Naive thymus-derived CD8-positive, alpha-beta T cell (primary cell): ENCODE data around the gene PIGO. TPM values are rescaled to one million over a fixed set of nuclear protein-coding genes. Genes with fewer than 3 reads are reported as not detected.

Experiments
- ATAC-seq, 2 donors: fragments of 150-1000 bp; cut with Tn5 transposase in 1 of 2; sonication (Bioruptor Pico), chemical (Tn5 transposase) in 1 of 2; 1 replicate in 1 of 2; 2 replicates in 1 of 2; pipeline ENCODE4 v1.10.0; 2021; ENCODE audit warnings: mild to moderate bottlenecking in 2 of 2, moderate library complexity in 2 of 2
- POLR2A ChIA-PET: fragments of 350-600 bp; sonication (Branson Sonifier 250); formaldehyde crosslinking; loops from one replicate; lab custom pipeline; 2021; ENCODE audit warnings: antibody characterized with exemption; lab: Charles Lee
- DNase-seq, 10 donors: peaks; one replicate each; pipeline versions ENCODE4 v3.0.0 to v3.0.0-alpha.2; 2020 to 2022
- H3K27ac Mint-ChIP-seq, 10 donors: one replicate each; pipeline ENCODE4 v1.8.0; 2020 to 2022; ENCODE audit warnings: mild to moderate bottlenecking in 10 of 10, mixed read lengths in 10 of 10, moderate library complexity in 4 of 10, inconsistent platforms in 1 of 10
- H3K27me3 Mint-ChIP-seq, 5 donors: one replicate each; pipeline ENCODE4 v1.8.0; 2021 to 2022; ENCODE audit warnings: mixed read lengths in 5 of 5
- H3K36me3 Mint-ChIP-seq, 3 donors: one replicate each; pipeline ENCODE4 v1.8.0; 2020 to 2022; ENCODE audit warnings: mixed read lengths in 3 of 3, mild to moderate bottlenecking in 2 of 3, inconsistent platforms in 1 of 3
- H3K4me1 Mint-ChIP-seq, 4 donors: one replicate each; pipeline ENCODE4 v1.8.0; 2021 to 2022; ENCODE audit warnings: mixed read lengths in 4 of 4
- H3K4me3 Mint-ChIP-seq, 10 donors: one replicate each; pipeline ENCODE4 v1.8.0; 2020 to 2022; ENCODE audit warnings: mild to moderate bottlenecking in 10 of 10, mixed read lengths in 10 of 10, moderate library complexity in 6 of 10, inconsistent platforms in 1 of 10
- H3K9me3 Mint-ChIP-seq, 9 donors: one replicate each; pipeline ENCODE4 v1.8.0; 2020 to 2022; ENCODE audit warnings: mixed read lengths in 9 of 9, mild to moderate bottlenecking in 3 of 9, inconsistent platforms in 1 of 9, moderate library complexity in 1 of 9
- polyA plus RNA-seq, 3 donors: library from polyadenylated mRNA; unstranded; fragments of 300-500 nt; fragmentation: Illumina TruSeq; gene quantifications; one replicate each; pipeline ENCODE4 v1.2.3, GENCODE V29; 2021
- total RNA-seq, 8 experiments: library from RNA in 2 of 8; stranded (reverse) in 2 of 8; gene quantifications; one replicate each; pipeline ENCODE4 v1.2.3 and lab custom pipeline; 2021 to 2026

The PIGO gene
- total and polyA plus RNA-seq, 5 experiments from 2014 or later, result 23.0 to 36.1 (median 26.2) TPM

DNA sequence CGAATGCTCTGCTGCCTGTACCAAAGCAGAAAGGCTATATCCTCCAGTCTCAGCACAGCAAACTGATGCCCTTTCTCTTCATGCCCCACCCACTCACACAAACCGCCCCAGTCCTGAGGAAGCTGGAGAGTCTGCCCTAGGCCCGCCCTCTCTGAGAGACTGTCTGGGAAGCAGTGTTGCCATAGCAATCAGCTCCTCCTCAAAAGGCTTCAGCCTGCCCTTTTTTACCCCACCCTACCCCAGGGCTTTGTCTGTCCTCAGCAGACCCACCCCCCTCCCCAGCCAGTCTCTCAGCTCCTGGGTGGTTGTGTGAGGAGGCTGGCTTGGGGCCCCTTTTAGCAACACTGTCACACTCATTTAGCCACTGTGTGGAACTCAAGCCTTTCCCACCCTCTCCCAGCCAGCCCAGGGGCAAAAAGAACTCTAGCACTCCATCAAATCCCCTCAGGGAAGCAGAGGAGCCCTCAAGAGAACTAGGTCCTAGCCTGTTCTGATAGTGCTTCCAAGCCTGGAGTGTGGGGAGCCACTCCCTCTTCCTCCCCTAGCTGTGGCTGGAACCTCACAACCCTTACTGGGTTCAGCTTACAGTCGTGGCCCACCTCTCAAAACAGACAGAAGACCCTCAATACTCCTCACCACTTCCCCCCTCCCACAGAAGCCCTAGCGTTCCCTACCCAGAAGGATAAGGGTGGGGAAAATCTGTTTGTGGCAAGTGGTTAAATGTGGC is 17.9 kb upstream of the PIGO start:
- Mint-ChIP-seq H3K36me3 (no peaks in the 10 kb centered on the region), H3K9me3 (no peaks in the 10 kb centered on the region), H3K4me3 (peak overlapping the region; percentile 87 to 98 (median 94)), H3K4me1 (peaks cover 46 to 67% (median 63%) of the 10 kb centered on the region in 4 donors), H3K27ac (peak overlapping the region; percentile 88 to 99 (median 95)), H3K27me3 (no peaks in the 10 kb centered on the region)
- peak; percentile 14 to 26 for ATAC-seq
- POLR2A ChIA-PET, result interaction anchor here (0.7 to 3.9 kb wide), 6 partner anchors 8 to 42 kb away, joined by 3 to 26 read pairs (median 6); partner anchors contain the start of genes FANCG, PIGO, STOML2 and VCP
- peak in 9 of 10 donors; percentile 37 to 87 (median 53) for DNase-seq

DNA sequence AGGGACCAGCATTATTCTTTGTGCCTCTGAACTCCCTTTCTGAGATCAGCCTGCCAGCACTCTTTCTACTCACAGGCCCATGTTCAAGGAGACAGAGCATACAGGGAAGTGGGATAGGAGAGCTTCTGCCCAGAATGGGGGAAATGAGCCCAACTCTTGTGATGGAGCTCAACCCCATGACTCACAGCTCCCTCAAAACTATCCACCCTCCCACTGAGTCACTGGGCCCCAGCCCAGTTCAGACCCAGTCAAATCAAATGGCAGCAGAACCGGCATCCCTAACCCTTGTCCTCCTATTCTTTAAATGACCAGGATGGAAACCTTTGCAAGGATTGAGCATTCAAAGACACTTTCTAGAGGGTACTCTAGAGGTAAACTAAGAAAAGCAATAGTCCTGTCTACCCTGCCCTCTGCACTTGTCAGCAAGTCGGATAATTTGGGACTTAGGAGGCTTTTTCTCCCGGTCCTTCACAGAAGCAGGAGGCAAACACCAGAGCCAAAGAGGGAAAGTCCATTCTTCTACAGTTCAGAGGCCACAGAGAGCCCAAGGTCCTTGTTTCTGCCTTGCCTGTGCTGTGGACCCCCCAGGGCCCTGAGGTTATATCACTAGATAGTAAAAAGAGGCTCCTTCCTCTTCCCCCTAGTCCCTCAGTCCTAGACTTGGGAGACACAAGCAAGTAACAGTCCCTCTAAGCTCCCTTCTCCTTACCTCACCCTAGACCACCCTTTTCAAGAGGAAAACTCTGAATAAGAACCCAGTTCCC is 16.0 kb upstream of the PIGO start:
- Mint-ChIP-seq H3K4me3 (peak overlapping the region; percentile 73 to 92 (median 84)), H3K27me3 (no peaks in the 10 kb centered on the region), H3K4me1 (peaks cover 46 to 70% (median 63%) of the 10 kb centered on the region in 4 donors), H3K9me3 (no peaks in the 10 kb centered on the region), H3K27ac (peak overlapping the region; percentile 26 to 93 (median 90)), H3K36me3 (peaks cover 0 to 6% (median 0%) of the 10 kb centered on the region in 3 donors)
- DNase-seq (no peak), ATAC-seq (no peak)
- POLR2A ChIA-PET, result interaction anchor here (1.9 to 3.4 kb wide), 4 partner anchors 10 to 40 kb away, joined by 8 to 29 read pairs (median 16); partner anchors contain the start of genes FANCG, PIGO, STOML2 and VCP

DNA sequence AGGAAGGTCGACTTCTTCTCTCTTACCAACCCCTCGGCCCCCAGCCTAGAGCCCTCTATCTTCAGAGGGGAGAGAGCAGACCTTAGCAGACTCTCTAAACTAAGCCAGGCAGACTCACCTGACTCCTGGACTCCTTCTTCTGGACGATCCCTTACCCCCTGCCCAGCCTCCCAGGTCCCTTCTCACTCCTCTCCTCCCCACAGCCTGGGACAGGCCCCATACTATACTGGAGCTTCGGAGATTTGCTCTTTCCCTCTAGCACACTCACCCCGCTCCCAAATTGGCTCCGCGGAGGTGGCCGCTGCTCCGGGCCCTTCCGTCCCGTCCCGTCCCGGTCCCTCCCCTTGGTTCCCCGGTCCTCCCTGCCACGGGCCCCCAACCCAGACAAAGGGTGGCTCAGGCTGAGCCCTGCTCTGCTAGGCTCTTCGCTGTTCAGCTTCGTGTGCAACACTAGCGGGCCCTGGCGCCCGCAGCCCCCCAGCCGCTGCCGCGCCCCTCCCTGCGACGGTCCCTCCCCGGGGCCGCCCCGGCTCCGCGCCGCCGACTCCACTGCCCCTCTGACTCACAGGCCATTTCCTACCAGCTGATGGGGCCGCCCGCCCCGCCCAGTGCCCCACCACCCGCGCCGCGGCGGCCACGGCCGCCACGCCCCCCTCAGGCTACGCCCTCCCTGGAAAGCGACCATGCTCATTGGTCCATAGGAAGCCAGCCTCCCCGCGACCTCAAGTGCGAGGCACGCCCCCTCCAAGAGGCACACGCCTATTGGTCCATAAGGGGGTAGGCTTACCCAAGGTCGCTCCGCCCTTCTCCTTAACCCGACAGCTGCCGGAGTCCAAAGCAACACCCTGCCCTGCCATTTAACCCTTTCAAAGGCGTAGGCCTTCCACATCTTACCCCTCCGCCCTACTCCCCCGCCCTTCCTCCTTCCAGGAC is 14.9 kb upstream of the PIGO start:
- Mint-ChIP-seq H3K27me3 (no peaks in the 10 kb centered on the region), H3K36me3 (peaks cover 0 to 12% (median under 1%) of the 10 kb centered on the region in 3 donors), H3K27ac (peak overlapping the region; percentile 26 to 93 (median 90)), H3K4me3 (peak overlapping the region; percentile 73 to 92 (median 84)), H3K9me3 (no peaks in the 10 kb centered on the region), H3K4me1 (peaks cover 40 to 63% (median 57%) of the 10 kb centered on the region in 4 donors)
- ATAC-seq, result peak; percentile 71 to 82
- POLR2A ChIA-PET, result interaction anchor here (0.8 to 3.4 kb wide), 6 partner anchors 9 to 546 kb away, joined by 3 to 29 read pairs (median 10); partner anchors contain the start of genes CCDC107, FANCG, PIGO and RMRP
- peak; percentile 83 to 98 (median 93) for DNase-seq

DNA sequence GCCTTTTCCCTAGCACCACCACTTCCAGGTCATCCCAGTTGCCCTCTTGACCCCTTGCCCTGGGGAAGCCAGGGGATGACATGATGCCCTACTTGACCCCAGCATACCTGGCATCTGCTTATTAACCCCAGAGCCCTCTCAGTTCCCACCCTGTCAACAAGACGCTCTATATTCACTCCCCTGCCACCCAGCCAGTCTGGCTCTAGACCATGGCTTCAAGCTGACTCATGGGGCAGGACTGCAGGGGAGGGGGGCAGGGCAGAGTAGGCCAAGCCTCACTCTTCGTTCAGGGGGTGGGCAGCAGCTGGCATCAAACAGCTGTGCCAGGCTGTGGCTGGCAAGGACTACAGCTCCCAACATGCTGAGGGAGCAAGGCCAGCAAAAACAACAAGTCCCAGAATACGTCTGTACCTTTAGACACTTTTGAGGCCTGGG is 14.0 kb upstream of the PIGO start:
- Mint-ChIP-seq H3K36me3 (peaks cover 0 to 18% (median 6%) of the 10 kb centered on the region in 3 donors), H3K27ac (peak overlapping the region in 6 of 10 donors; percentile 82 to 93 (median 90)), H3K9me3 (no peaks in the 10 kb centered on the region), H3K4me1 (peaks cover 35 to 54% (median 51%) of the 10 kb centered on the region in 4 donors), H3K4me3 (peak overlapping the region in 9 of 10 donors; percentile 75 to 92 (median 84)), H3K27me3 (no peaks in the 10 kb centered on the region)
- POLR2A ChIA-PET, result interaction anchor here (1.3 to 3.4 kb wide), 4 partner anchors 8 to 30 kb away, joined by 4 to 29 read pairs (median 10); partner anchors contain the start of genes FANCG, PIGO and STOML2
- ATAC-seq (no peak), DNase-seq (no peak)

DNA sequence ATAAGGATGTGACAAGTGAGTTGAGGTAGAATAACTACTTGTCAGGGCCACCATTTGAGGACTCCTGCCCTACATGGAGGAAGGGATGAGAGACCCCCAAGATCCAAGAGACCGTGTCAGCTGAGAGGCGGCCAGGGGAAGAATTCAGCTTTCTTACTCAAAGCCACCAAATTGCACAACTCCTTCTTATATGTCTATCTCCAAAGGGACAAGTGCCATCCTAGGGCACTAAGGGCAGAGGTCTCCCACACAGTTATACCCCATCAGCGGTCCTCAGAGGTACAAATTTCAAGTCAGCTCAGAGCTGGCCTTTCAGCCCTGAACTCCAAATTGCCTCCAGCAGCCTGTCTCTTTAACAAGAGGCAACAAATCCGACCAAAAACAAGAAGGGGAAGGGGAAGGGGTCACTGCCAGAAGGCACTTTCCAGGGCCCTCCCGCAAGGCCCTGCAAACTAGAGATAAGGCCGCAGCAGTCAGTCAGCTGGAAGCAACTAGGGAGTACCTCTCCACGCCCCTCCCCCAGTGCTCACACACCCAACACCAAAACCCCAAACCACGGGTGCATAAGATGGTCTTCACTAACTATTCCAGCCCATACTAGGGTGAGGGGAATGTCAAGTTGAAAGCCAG is 12.7 kb upstream of the PIGO start:
- Mint-ChIP-seq H3K9me3 (no peaks in the 10 kb centered on the region), H3K27me3 (no peaks in the 10 kb centered on the region), H3K4me1 (peaks cover 25 to 42% (median 39%) of the 10 kb centered on the region in 4 donors), H3K27ac (peak overlapping the region in 1 of 10 donors; percentile 60), H3K36me3 (peaks cover 0 to 21% (median 6%) of the 10 kb centered on the region in 3 donors), H3K4me3 (peak overlapping the region in 1 of 10 donors; percentile 9)
- no peak for ATAC-seq
- no peak for DNase-seq
- POLR2A ChIA-PET, result interaction anchor here (2.1 kb wide), 1 partner anchor 37 kb away, joined by 8 read pairs; the partner anchor contains the start of gene VCP

DNA sequence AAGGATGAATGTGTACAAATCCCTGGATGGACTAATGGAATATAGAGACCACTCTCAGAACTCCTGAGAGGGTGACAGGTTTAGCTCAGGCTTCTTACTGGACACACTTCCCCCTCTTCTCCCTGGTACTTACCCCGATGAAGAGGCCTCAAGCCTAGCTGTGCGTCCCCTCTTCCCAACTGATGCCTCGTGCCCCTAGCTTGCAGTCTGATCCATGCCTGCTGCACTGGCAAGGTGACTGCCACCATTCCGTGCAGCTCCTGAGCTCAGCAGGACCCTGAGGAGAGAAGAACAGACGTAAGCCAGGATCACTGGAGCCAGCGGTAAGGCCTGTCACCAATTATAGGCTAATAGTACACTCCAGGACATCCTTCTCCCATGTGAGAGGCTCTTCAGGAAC is 12.1 kb upstream of the PIGO start:
- no peak for ATAC-seq
- Mint-ChIP-seq H3K27me3 (no peaks in the 10 kb centered on the region), H3K27ac (peak overlapping the region in 2 of 10 donors; percentile 27 to 43), H3K36me3 (peaks cover 0 to 21% (median 6%) of the 10 kb centered on the region in 3 donors), H3K4me3 (no peak overlapping the region), H3K9me3 (no peaks in the 10 kb centered on the region), H3K4me1 (peaks cover 21 to 39% (median 35%) of the 10 kb centered on the region in 4 donors)
- POLR2A ChIA-PET, result interaction anchor here (2.1 kb wide), 1 partner anchor 36 kb away, joined by 8 read pairs; the partner anchor contains the start of gene VCP
- DNase-seq, result no peak

DNA sequence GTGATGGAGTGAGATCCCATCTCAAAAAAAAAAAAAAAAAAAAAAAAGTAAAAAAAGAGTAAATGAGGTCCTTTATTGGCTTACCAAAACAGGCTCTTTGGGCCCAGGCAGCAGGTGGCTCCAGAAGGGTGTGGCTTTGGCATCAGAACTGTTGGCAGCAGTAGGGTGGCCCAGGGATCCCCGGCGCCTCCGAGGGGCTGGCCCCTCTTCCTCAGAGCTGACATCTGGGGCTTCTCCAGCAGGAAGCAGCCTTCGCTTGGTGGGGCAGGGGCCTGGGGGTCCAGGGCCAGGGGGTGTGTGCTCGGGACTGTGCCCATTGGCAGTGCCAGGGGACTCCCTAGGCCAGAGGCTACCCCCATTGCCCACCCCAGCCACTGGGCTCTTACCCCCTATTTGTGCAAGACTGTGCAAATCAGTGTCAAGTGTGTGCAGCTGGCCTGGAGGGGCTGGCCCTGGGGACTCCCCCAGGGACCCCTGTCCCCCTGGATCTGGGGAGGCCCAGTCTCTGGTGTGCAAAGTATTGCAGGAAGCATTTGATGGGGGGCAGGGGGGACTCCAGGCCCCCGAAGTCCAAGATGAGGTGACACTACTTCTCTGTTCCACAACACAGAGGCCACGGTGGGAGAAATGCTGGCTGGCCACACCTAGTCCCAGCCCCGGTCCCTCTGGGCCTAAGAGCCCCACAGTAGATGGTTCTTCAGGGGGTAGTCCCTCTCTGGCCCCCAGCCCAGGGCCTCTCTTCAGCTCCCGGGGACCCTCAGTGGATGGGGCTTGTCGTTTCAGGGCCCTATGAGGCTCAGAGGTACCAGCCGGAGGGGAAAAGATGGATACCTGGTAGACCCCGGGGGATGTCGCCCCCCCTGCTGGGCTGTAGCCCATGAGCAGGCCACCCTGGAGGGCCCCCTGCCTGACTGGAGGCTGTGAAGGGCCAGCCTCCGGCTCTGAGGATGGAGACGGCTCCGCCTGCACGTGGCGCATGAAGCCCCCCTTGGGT is 11.2 kb upstream of the PIGO start:
- Mint-ChIP-seq H3K27me3 (no peaks in the 10 kb centered on the region), H3K4me3 (peak overlapping the region in 1 of 10 donors; percentile 33), H3K27ac (peak overlapping the region in 1 of 10 donors; percentile 56), H3K4me1 (peaks cover 26 to 46% (median 38%) of the 10 kb centered on the region in 4 donors), H3K36me3 (peaks cover 0 to 23% (median 6%) of the 10 kb centered on the region in 3 donors), H3K9me3 (no peaks in the 10 kb centered on the region)
- DNase-seq (no peak), ATAC-seq (no peak)
- POLR2A ChIA-PET, result interaction anchor here (0.6 to 2.1 kb wide), 5 partner anchors 27 to 1221 kb away, joined by 3 to 8 read pairs (median 5); partner anchors contain the start of genes FANCG and VCP

DNA sequence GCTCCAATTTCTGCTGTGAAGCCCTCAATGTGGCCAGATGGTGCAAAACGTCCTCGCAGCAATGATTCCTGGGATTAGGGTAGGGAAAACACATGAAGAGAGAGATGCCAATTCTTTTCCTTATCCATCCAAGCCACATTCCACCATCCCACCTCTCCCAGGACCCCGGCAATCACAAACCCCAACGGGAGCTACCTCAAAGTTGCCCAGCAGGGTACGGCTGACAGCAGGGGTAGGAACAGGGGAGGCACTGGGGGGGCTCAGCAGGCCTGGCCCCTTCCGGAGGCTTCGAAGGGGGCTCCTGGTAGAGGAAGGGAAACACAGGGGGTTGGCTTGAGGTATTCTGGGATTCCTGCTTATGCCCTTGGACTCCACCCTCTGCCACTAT is 9.9 kb upstream of the PIGO start:
- Mint-ChIP-seq H3K27ac (peak overlapping the region in 1 of 10 donors; percentile 57), H3K9me3 (no peaks in the 10 kb centered on the region), H3K4me1 (peaks cover 22 to 48% (median 40%) of the 10 kb centered on the region in 4 donors), H3K36me3 (peaks cover 0 to 23% (median 6%) of the 10 kb centered on the region in 3 donors), H3K4me3 (no peak overlapping the region), H3K27me3 (no peaks in the 10 kb centered on the region)
- no peak for DNase-seq
- ATAC-seq, result no peak
- POLR2A ChIA-PET, result interaction anchor here (0.6 to 2.0 kb wide), 2 partner anchors 8 to 34 kb away, joined by 3 to 6 read pairs; partner anchors contain the start of gene VCP

DNA sequence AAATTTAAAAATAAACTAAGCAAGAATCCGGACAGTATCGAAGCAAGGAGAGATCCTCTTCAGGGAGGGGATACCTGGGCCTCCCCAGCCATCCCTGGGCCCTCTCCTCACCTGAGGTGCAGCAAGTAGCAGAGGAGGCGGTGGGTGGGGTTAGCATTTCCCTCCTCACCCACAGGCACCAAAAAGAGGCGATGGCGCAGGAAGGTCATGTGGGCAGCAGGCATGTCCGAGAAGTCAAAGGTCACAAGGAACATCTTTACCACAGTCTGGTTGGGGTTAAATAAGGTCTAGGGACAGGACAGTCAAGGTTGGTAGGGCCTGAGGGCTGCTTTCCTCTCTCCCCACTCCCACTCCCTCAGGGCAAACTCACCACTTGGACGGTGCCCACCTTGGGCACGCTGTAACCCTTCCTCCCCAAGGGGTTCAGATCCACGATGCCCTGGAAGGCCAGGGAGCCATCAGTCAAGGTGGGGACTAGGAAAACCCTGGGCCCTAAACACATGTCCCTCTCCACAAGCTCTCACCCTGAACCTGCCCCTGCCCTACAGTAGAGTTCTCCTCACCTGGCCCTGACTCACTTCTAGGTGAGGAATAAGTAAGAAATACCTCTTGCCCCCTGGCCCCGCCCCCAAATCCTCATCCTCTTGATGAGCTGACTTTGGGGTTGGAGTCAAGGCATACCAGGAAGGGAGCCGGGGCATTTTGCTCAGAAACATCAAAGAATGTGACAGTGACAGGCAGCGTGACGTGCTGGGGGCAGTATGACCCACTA is 9.4 kb upstream of the PIGO start:
- POLR2A ChIA-PET, result interaction anchor here (0.6 to 2.0 kb wide), 2 partner anchors 9 to 33 kb away, joined by 3 to 6 read pairs; partner anchors contain the start of gene VCP
- no peak for DNase-seq
- ATAC-seq, result no peak
- no peaks in the 10 kb centered on the region for H3K27me3 Mint-ChIP-seq
- peaks cover 0 to 28% (median 6%) of the 10 kb centered on the region in 3 donors for H3K36me3 Mint-ChIP-seq
- no peaks in the 10 kb centered on the region for H3K9me3 Mint-ChIP-seq
- H3K4me1 Mint-ChIP-seq, result peaks cover 23 to 48% (median 41%) of the 10 kb centered on the region in 4 donors
- H3K4me3 Mint-ChIP-seq, result peak overlapping the region in 1 of 10 donors; percentile 43
- H3K27ac Mint-ChIP-seq, result peak overlapping the region in 1 of 10 donors; percentile 57
